Spleen (tissue), 7 donors: ENCODE data around the gene TMEM132C.

Source experiments
- POLR2A ChIP-seq, 3 donors: fragments of 450-650 bp; IDR thresholded peaks; one replicate each; pipeline ENCODE4 v1.5.1; 2017; ENCODE audit warnings: antibody characterized with exemption in 3 of 3, mild to moderate bottlenecking in 1 of 3
- POLR2AphosphoS5 ChIP-seq, 3 donors: sonication (generic); formaldehyde crosslinking; IDR thresholded peaks; one replicate each; pipeline ENCODE4 v1.5.1; 2017; ENCODE audit warnings: antibody characterized with exemption in 3 of 3
- TF ChIP-seq, protein P1 (sequence below), 11 experiments: fragments of 200-600 bp in 7 of 11; fragments of 450-650 bp in 4 of 11; sonication (generic) in 4 of 11; IDR thresholded peaks in 8 of 11; conservative IDR thresholded peaks in 3 of 11; 1 replicate in 7 of 11; 2 replicates in 4 of 11; pipeline versions ENCODE4 v1.4.0 to v1.8.0; 2016 to 2021; ENCODE audit warnings: antibody characterized with exemption in 11 of 11, inconsistent platforms in 4 of 11, mild to moderate bottlenecking in 1 of 11
- donor health status: DM: no; HTN: no; CAD: no; lungs with moderate emphysema.
- donor health status: DM: no; HTN: no; CAD: no.
- donor health status: DM: no; HTN: no; CAD: no.

DNA sequence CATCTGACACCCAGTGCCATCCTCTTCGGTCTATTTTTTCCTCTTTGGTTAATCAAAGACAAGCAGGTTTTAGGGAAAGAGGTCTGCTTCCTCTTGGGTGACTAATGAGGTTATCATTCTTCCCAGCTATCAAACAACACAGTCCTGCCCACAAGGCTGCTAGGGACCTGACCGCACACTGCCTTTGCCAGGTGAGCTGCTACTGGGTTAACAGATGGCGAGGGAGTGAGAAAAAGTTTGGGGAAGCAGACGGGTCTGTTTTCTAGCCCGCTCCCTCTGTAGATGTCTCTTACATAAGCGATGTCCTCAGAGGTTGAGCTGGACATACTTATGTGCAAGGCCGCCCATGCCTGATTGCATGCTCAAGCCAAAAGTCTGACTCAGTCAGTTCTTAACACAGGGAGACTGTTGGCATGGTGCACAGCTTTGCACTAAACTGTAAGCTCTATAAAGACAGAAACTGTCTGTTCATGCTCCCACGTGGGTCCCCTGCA lies 462.7 kb downstream of the TMEM132C start:
- TF ChIP-seq, protein P1, sequence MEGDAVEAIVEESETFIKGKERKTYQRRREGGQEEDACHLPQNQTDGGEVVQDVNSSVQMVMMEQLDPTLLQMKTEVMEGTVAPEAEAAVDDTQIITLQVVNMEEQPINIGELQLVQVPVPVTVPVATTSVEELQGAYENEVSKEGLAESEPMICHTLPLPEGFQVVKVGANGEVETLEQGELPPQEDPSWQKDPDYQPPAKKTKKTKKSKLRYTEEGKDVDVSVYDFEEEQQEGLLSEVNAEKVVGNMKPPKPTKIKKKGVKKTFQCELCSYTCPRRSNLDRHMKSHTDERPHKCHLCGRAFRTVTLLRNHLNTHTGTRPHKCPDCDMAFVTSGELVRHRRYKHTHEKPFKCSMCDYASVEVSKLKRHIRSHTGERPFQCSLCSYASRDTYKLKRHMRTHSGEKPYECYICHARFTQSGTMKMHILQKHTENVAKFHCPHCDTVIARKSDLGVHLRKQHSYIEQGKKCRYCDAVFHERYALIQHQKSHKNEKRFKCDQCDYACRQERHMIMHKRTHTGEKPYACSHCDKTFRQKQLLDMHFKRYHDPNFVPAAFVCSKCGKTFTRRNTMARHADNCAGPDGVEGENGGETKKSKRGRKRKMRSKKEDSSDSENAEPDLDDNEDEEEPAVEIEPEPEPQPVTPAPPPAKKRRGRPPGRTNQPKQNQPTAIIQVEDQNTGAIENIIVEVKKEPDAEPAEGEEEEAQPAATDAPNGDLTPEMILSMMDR (IDR thresholded peaks at IDR 0.05 in 8 of 11, conservative IDR thresholded peaks at IDR 0.05 in 3 of 11), result no peak
- TF ChIP-seq POLR2AphosphoS5 (IDR thresholded peaks at IDR 0.05) (no peak), POLR2A (IDR thresholded peaks at IDR 0.05) (no peak)
